Lower leg skin (tissue), 3 donors: ENCODE results near the gene ZBTB49.

ENCODE experiments used
- CTCF ChIP-seq, 3 donors: fragments of 450-650 bp; IDR thresholded peaks; one replicate each; pipeline ENCODE4 v1.5.1; 2016; ENCODE audit warnings: antibody characterized with exemption in 3 of 3, mild to moderate bottlenecking in 3 of 3, moderate library complexity in 2 of 3
- POLR2A ChIP-seq, 2 donors: fragments of 450-650 bp; IDR thresholded peaks; one replicate each; pipeline ENCODE4 v1.6.1; 2016 to 2017; ENCODE audit warnings: antibody characterized with exemption in 2 of 2, mild to moderate bottlenecking in 1 of 2, moderate library complexity in 1 of 2

- TF ChIP-seq CTCF (IDR thresholded peaks at IDR 0.05) (no peak), POLR2A (IDR thresholded peaks at IDR 0.05) (no peak)
Measured at GRCh38 chr4:4311193-4311592, 21.1 kb downstream of the ZBTB49 start.
